ENCODE data around the gene ACTMAP.

Gene ACTMAP

DNA sequence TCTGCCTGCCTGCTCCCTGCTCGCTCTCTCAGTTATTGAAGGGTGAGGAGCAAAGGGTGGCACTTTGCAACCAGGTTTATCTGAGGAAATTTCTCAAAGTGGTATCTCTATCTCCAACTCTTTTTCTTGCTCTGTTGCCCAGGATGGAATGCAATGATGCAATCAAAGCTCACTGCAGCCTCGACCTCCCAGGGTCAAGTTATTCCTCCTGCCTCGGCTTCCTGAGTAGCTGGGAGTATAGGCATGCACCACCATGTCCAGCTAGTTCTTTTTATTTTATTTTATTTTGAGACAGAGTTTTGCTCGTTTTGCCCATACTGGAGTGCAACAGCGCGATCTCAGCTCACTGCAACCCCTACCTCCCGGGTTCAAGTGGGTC, 4.9 kb downstream of the ACTMAP start:
- in situ Hi-C loops (cut with HindIII; ENCODE audit: low sequenced_read_pairs): loop anchor here (5.0 kb wide), 1 partner anchor 62 kb away; no protein-coding TSS in a partner anchor

DNA sequence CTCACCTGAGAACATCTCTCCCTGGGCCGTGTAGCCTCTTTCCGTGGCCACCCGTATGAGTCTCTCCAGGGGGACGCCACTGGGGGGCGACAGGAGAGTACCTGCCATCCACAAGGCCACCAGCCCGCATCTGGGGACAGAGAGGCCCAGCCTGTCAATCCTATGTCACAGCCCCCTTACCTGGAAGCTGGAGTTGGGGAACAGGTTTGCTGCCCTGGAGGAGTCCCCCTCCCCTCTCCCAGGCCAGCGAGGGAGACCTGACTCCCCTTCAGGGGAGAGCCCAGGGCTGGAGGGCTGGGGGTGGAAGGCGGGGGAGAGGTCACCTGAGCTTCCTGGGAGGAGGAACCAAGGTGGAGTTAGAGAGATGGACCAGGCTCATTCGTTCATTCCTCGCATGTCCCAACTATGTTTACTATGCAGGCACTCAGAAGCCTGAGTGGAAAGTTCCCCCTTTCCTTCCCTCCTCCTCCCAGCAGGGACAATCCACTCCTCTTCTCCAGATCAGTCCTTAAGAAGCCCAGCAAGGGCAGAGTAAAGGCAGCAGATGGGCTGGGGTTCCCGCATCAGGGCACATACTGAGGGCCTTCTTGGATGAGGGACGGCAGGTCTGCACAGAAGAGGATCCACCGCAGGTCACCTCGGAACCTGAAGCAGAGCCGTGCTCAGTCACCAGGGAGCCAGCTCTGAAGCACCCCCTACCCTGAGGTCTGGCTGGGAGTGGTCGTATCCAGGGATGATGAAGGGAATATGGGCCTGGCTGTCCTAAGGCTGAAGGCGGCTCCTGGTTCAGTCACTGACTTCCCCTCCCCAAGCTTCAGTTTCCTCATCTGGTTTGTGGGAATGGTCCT, 5.5 kb downstream of the ACTMAP start:
- in situ Hi-C loops (cut with HindIII; ENCODE audit: low sequenced_read_pairs): loop anchor here (5.0 kb wide), 1 partner anchor 63 kb away; no protein-coding TSS in a partner anchor

DNA sequence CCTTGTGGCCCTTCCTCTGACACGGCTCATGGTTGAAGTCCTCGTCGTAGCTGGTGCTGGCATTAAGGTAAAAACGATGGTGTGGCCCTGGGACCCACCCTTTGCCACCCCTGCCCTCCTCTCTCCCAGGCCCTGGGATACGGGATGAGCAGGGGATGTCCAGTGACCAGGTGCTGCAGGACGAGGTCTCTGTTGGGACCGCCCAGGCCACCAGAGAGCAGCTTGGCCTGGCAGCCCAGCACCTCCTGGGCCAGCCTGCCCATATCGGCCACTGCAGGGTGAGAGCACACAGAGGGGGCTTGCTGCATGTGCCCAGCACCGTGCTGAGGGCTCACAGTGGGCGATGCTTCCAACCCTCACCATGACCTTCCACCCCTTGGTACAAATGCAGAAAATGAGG, 6.4 kb downstream of the ACTMAP start:
- in situ Hi-C loops (cut with HindIII; ENCODE audit: low sequenced_read_pairs): no loop called here

DNA sequence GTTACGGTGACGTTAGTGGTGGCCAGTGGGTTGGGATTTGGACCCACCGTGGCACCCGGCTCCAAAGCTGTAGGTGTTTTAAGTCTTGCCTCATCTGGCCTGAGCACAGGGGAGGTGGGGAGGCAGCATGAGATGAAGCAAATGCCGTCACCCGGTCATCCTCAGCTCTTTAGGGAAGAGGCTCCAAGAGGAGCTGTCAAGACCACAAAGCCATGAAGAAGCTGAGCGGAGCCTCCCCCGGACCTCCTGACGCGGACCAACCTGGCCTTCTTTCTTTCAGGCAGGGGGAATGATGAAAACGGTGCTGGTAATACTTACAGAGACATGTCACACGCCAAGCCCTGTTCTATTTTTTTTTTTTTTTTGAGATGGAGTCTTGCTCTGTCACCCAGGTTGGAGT, 7.4 kb downstream of the ACTMAP start:
- in situ Hi-C loops (cut with HindIII; ENCODE audit: low sequenced_read_pairs): no loop called here

DNA sequence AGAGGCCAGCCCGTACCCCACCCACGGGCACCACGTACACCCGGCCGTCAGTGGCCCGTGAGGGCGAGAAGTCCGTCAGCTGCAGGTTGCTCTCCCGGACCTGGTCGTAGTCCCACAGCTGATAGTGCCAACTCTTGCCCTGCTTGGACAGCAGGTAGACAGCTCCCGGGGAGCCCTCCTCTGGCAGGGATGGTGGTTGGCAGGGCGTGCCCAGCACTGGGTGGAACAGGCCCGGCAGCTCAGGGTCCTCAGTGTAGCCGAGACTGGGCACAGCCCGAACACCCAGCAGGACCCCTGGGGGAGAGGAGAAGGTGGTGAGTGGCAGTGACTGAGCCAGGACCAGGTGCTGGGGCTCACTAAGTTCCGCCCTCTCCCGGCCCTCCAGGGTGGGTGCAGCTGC, 7.8 kb downstream of the ACTMAP start:
- in situ Hi-C loops (cut with HindIII; ENCODE audit: low sequenced_read_pairs): no loop called here

DNA sequence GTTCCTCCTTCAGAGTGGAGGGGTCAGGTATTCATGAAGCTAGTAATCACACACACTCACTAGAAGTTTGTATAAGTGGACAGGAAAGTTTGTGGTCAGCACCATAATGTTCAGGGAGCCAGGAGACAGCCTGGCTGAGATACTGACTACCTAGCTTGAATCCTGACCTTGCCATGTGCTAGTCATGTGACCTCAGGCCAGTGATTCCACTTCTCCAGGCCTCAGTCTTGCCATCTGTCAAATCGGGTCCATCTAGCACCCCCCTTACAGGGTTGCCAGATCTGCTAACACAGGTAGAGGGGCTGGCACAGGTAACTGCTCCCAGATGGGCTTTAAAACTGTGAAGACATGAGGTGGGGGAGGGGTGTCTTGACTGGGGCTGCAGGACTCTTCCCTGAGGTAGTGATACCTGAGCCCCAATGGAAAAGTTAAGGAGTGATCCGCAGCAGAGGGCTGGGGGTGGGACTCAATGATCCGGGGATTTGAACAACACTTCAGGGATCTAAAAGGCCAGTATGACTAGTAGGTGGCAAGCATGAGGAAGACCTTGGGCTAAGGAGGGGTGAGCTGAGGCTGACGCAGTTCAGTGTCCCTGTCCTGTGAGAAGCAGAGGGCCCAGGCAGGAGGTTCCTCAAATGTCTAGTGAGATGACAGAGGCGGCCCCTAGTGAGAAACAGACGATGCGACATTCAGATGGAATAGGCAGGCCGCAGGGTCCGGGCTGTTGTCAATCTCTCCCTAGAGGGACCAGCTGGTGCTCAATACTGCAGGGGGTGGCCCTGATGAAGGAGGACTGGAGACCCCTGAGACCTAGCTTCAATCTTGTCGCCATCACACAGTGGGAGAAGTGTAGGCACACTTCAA, 8.5 kb downstream of the ACTMAP start:
- in situ Hi-C loops (cut with HindIII; ENCODE audit: low sequenced_read_pairs): no loop called here

DNA sequence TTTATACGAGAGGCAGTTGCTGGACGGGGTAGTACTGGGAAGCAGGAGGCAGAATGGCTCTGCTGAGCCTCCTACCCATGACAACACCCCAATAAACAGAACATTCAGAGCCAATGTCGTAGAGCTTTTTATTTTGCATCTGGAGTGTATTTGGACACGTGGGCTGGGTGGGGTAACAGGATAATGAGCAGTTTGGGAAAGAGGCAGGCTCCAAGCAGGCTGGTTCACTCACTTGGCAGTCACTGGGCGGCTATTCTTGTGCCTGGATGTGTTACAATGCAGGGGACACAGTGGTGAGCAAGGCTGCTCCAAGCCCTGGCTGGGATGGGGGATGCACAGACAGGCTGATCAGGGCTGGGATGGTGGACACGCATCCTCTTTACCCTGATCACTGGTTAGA, 9.5 kb downstream of the ACTMAP start:
- in situ Hi-C loops (cut with HindIII; ENCODE audit: low sequenced_read_pairs): no loop called here

DNA sequence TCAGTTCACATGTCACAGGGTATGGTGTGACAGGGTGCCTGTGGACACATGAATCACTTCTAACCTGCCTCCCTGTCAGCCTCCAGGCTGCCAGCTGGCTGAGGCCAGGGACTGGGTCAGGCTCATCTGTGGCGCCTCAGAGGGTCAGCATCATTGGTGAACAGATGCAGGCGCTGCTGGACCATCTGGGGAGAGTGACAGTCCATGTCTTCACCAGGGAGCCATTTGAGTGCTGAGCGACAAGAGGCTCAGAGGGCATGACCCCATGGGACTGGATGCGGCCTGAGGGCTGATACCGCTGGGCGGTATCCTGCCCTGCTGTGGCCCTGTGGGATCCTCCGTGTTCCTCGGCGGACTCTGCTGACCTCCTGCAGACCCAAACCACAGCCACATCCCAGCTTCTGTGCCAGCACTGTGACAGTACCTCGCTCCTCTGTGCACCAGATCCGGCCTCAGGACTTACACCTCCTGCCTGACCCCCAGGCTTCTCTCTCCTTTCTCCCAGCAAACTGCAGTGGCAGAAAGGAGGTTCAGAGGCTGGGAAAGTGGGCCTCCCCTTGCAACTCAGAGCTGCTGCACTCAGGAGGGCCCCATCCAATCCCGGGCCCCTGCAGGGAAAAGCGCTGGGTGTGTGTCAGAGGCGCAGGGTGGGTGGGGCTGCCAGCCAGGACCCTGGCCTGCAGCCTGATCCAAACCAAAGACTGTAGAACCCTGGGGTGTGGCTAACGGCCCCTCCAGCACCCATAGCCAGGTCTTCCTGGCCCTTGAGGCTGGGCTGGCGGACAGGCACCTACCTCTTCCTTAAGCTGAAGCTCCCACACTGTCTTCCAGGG, 10.2 kb downstream of the ACTMAP start:
- in situ Hi-C loops (cut with HindIII; ENCODE audit: low sequenced_read_pairs): no loop called here

DNA sequence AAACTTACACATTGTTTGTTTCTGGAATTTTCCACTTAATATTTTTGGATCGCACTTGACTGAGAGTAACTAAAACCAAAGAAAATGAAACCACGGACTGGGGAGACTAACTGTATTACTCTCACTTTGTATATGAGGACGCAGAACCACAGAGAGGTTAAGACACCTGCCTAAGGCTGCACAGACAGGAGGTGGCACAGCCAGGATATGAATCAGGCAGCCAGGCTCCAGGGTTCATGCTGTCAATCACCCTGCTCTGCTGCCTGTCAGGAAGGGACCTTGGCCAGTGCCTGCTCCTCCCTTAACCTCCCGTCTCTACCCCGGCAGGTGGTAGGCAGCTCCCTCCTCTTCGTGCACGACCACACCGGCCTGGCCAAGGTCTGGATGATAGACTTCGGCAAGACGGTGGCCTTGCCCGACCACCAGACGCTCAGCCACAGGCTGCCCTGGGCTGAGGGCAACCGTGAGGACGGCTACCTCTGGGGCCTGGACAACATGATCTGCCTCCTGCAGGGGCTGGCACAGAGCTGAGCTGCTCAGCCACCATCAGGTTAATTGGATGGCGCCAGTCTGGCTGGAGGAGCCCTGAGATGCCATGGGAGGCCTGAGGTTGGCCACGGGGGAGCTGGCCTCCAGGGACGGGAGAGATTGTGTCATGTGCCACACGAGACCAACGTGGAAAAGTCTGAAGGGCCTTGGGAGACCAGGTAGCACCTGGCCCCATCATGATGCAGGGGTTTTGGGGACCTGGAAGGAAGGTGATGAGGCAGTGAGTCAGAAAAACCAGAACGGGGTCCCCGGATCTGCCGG, 11.0 kb downstream of the ACTMAP start:
- in situ Hi-C loops (cut with HindIII; ENCODE audit: low sequenced_read_pairs): no loop called here

DNA sequence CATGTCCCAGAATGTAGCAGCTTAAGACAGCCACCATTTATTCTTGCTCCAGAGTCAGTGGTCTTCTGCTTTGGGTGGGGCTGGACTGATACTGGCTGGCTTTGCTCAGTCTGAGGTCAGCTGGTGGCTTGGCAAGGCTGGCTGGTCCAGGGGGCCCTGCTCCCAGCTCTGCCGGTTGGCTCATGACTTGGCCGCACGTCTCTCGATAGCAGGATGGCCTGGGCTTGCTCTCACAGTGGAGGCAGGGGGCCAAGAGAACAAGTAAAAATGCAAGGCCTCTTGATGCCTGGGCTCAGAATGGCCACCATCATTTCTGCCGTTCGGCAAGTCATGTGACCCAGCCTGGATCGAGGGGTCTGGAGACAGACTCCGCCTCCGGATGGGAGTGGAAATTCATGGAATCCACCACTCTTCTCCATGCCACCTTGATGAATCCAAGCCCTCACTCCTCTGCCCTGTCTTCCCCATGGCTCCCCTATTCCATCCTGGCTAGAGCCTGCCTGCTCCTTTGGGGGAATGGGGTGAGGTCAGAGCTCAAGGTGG, 13.1 kb downstream of the ACTMAP start:
- in situ Hi-C loops (cut with HindIII; ENCODE audit: low sequenced_read_pairs): no loop called here

DNA sequence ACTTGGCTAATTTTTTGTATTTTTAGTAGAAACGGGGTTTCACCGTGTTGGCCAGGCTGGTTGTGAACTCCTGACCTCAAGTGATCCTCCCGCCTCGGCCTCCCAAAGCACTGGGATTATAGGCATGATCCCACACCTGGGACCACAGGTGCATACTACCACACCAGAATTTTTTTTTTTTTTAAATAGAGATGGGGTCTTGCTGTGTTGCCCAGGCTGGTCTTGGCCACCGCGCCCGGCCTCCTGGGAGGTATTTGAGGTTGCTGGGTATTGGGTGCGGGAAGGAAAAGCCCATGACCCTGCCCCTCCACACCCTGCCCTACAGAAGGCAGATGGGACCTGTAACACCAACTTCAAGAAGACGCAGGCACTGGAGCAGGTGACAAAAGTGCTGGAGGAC, 13.6 kb downstream of the ACTMAP start:
- in situ Hi-C loops (cut with HindIII; ENCODE audit: low sequenced_read_pairs): no loop called here

DNA sequence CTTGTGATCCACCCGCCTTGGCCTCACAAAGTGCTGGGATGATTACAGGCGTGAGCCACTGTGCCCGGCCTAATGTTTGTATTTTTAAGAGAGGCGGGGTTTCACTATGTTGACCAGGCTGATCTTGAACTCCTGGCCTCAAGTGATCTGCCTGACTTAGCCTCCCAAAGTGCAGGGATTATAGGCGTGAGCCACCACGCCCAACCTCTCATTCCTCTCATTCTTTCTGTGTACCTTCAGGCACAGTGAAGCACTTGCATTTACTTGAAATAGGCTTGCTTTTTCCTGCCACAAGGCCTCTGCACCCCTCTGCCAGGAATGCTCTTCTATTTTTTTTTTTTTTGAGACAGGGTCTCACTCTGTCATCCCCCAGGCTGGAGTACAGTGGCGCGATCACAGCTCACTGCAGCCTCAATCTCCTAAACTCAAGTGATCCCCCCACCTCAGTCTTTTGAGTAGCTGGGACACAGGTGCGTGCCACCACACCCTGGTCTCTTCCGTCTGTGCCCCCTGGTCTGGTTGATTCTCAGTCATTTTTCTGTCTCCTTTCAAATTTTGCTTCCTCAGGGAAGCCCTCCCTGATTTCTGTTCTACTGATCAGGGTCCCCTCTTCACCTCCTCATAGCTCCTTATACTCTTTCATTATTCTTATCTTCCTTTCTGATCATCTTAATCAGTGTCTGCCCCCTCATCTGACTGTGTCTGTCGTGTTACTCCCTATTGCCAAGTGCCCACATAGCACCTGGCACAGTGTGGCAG, 15.1 kb downstream of the ACTMAP start:
- in situ Hi-C loops (cut with HindIII; ENCODE audit: low sequenced_read_pairs): no loop called here

DNA sequence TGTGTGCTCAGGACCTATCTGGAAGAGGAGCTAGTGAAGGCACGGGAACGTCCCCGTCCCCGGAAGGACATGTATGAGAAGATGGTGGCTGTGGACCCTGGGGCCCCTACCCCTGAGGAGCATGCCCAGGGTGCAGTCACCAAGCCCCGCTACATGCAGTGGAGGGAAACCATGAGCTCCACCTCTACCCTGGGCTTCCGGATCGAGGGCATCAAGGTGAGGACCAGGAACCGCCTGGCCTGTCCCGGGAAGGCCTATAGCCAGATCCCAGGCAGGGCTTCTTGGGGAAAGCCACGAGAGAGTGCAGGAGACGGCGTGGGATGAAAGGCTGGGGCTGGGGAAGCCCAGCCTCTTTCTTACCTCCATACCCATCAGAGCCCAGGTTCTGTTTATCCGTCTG, 17.1 kb downstream of the ACTMAP start:
- in situ Hi-C loops (cut with HindIII; ENCODE audit: low sequenced_read_pairs): loop anchor here (5.0 kb wide), 1 partner anchor 44 kb away; the partner anchor contains the start of genes MIA and RAB4B

DNA sequence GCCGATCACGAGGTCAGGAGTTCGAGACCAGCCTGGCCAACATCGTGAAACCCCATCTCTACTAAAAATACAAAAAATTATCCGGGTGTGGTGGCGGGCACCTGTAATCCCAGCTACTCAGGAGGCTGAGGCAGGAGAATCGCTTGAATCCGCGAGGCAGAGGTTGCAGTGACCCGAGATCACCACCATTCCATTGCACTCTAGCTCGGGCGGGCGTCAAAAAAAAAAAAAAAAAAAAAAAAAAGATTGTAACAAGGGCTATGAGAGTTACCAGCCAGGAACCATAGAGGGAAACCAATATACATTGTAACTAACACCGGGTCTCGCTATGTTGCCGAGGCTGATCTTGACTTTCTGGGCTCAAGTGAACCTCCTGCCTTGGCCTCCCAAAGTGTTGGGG, 18.0 kb downstream of the ACTMAP start:
- in situ Hi-C loops (cut with HindIII; ENCODE audit: low sequenced_read_pairs): loop anchor here (5.0 kb wide), 1 partner anchor 45 kb away; the partner anchor contains the start of genes MIA and RAB4B

DNA sequence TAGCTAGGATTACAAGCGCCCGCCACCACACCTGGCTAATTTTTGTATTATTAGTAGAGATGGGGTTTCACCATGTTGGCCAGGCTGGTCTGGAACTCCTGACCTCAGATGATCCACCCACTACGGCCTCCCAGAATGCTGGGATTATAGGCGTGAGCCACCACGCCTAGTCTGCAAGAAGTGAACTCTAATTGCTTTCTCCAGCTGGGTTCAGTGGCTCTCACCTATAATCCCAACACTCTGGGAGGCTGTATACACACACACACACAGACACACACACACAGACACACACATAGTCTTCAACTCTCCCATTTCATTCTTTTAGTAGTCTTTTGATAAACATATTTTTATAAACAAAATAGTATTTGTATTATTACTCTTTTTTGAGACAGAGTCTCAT, 20.2 kb downstream of the ACTMAP start:
- in situ Hi-C loops (cut with HindIII; ENCODE audit: low sequenced_read_pairs): loop anchor here (5.0 kb wide), 1 partner anchor 47 kb away; the partner anchor contains the start of genes MIA and RAB4B

DNA sequence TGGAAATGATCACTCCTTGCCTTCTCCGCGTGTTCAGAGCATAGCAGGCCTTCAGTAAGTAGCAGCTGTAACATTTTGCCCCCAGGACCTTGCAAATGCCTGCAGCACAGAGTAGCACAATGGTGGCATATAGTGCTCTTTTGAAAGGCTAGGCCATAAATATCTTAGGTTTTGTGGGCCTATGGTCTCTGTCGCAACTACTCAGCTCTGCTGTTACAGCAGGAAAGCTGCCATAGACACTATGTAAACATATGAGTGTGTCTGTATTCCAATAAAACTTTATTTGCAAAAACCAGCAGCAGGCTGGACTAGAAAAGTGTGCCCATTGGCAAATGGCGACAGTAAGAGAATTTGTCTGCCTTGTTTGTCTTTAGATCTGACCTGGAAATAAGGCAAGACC, 24.0 kb downstream of the ACTMAP start:
- in situ Hi-C loops (cut with HindIII; ENCODE audit: low sequenced_read_pairs): no loop called here

DNA sequence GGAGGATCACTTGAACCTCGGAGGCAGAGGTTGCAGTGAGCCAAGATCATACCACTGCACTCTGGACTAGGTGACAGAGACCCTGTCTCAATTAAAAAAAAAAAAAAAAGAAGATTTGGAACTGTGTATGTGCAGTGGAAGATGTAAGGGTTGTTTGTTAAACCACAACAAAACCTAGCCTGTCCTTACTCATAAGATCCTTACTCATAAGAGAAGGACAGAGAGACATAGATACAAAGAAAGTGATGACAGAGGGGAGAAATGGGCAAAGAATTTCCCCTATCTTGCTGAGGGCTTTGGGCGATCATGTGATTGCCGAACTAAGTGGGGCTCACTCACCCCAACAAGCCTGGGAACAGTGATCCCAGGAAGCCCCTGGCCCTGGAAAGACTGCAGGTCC, 25.4 kb downstream of the ACTMAP start:
- in situ Hi-C loops (cut with HindIII; ENCODE audit: low sequenced_read_pairs): no loop called here

DNA sequence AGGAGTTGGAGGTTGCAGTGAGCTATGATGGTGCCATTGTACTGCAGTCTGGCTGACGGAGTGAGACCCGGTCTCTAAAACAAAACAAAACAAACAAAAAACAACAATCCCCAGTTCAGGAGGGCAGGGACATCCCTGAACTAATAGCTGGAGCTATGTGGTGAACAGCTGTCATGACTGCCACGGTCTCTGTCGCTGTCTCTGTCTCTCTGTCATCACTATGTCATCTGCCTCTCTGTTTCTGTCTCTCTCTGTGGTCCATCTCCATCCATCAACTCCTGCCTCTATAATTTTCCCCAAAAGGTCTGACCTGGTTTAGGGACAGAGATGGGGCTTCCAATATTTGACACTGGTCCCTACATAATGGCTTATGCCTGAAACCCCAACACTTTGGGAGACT, 26.0 kb downstream of the ACTMAP start:
- in situ Hi-C loops (cut with HindIII; ENCODE audit: low sequenced_read_pairs): no loop called here

DNA sequence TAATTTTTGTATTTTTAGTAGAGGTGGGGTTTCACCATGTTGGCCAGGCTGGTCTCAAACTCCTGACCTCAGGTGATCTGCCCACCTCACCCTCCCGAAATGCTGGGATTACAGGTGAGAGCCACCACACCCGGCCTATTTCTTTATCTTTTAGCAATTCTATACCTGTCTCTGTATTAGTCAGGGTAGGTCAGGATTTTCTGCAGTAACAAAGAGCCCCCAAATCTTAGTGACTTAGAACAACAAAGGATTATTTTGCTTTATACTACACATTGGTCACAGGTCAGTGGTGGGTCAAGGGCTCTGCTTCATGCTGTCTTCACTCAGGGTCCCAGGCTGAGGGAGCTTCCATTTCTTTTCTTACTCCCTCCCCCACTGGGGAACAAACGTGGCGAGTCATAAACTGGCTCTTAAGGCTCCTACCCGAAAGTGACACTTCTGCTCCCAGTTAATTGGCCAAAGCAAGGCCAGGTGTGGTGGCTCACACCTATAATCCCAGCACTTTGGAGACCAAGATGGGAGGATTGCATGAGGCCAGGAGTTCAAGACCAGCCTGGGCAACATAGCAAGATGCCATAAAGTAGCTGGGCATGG, 26.5 kb downstream of the ACTMAP start:
- in situ Hi-C loops (cut with HindIII; ENCODE audit: low sequenced_read_pairs): no loop called here
